ENCODE measurements around the gene LRIT2.
"Not testable (repeated sequence)": the region's sequence is repeated elsewhere in the genome, so short reads cannot be mapped to it uniquely, and the experiment has no call there.

LRIT2 gene

GRCh38 chr10:84180386-84180785 lies 45.0 kb downstream of the LRIT2 start:
- DNase-seq = not testable (repeated sequence)

- peak; percentile 31 for DNase-seq
These were observed 46.2 kb downstream of the LRIT2 start for GRCh38 chr10:84179059-84179710.

GRCh38 chr10:84178160-84178609 lies 47.2 kb downstream of the LRIT2 start:
- DNase-seq = no peak

GRCh38 chr10:84177541-84178141 lies 47.7 kb downstream of the LRIT2 start:
- DNase-seq = peak; percentile 50

GRCh38 chr10:84176836-84177474 lies 48.4 kb downstream of the LRIT2 start:
- DNase-seq = no peak

- no peak for DNase-seq
These were observed 49.0 kb downstream of the LRIT2 start for GRCh38 chr10:84176351-84176750.

GRCh38 chr10:84175436-84175835 lies 49.9 kb downstream of the LRIT2 start:
- DNase-seq = no peak

GRCh38 chr10:84173501-84173929 lies 51.8 kb downstream of the LRIT2 start, which contains the start of gene GPR15LG:
GPR15LG (plus strand) TSS chr10:84173801; CDS start chr10:84173852, 51 bp downstream.
- no peak for DNase-seq

GRCh38 chr10:84172467-84173356 lies 52.6 kb downstream of the LRIT2 start:
- no peak for DNase-seq

GRCh38 chr10:84171700-84172466 lies 53.5 kb downstream of the LRIT2 start:
- DNase-seq = not testable (repeated sequence)

- not testable (repeated sequence) for DNase-seq
These were observed 54.1 kb downstream of the LRIT2 start for GRCh38 chr10:84171237-84171636.
